Activated CD4-positive, alpha-beta T cell treated with anti-CD3 and anti-CD28 coated beads, Interleukin-2, amount 10 ng/mL, durations not matched to agents 7 days and 5 days (primary cell): ENCODE data around the gene SETX. TPM values are rescaled to one million over a fixed set of nuclear protein-coding genes. Genes with fewer than 3 reads are reported as not detected.
"Not testable (repeated sequence)": the region's sequence is repeated elsewhere in the genome, so short reads cannot be mapped to it uniquely, and the experiment has no call there.

Experiments used
- CTCF ChIA-PET: fragments of 350-600 bp; sonication (Branson Sonifier 250); formaldehyde crosslinking; loops from one replicate; lab custom pipeline; 2021; ENCODE audit warnings: antibody characterized with exemption; lab: Charles Lee
- POLR2A ChIA-PET: fragments of 350-600 bp; sonication (Branson Sonifier 250); formaldehyde crosslinking; loops from one replicate; lab custom pipeline; 2021; ENCODE audit warnings: antibody characterized with exemption; lab: Charles Lee
- DNase-seq: peaks from one replicate; pipeline ENCODE4 v3.0.0-alpha.2; 2020
- H3K27ac Mint-ChIP-seq: one replicate; pipeline ENCODE4 v1.8.0; 2021; ENCODE audit warnings: mild to moderate bottlenecking, moderate library complexity, mixed read lengths
- H3K27me3 Mint-ChIP-seq: one replicate; pipeline ENCODE4 v1.8.0; 2021; ENCODE audit warnings: mixed read lengths
- H3K36me3 Mint-ChIP-seq: one replicate; pipeline ENCODE4 v1.8.0; 2021; ENCODE audit warnings: low read depth, mixed read lengths
- H3K4me1 Mint-ChIP-seq: one replicate; pipeline ENCODE4 v1.8.0; 2021; ENCODE audit warnings: mixed read lengths
- H3K4me3 Mint-ChIP-seq: one replicate; pipeline ENCODE4 v1.8.0; 2021; ENCODE audit warnings: mild to moderate bottlenecking, moderate library complexity, mixed read lengths
- H3K9me3 Mint-ChIP-seq: one replicate; pipeline ENCODE4 v1.8.0; 2021; ENCODE audit warnings: mixed read lengths
- total RNA-seq, 2 experiments: library from RNA; stranded (reverse); gene quantifications; one replicate each; pipeline ENCODE4 v1.2.3, GENCODE V29; 2021

The SETX gene
- 10 to 100 TPM; 62.8 to 68.5 TPM for total RNA-seq

- DNase-seq: peak; percentile 95
- POLR2A ChIA-PET: interaction anchor here (0.6 kb wide), 1 partner anchor 50 kb away, joined by 3 read pairs; no protein-coding TSS in a partner anchor
- H3K36me3 Mint-ChIP-seq: peaks cover 34% of the 10 kb centered on the region
- CTCF ChIA-PET: interaction anchor here (0.5 to 1.6 kb wide), 4 partner anchors 18 to 27 kb away, joined by 3 to 6 read pairs (median 4); no protein-coding TSS in a partner anchor
- peak within 1 kb of the TSS; percentile 95 for H3K27ac Mint-ChIP-seq
- H3K4me1 Mint-ChIP-seq: peaks cover 42% of the 10 kb centered on the region
- H3K4me3 Mint-ChIP-seq: peak within 1 kb of the TSS; percentile 89
- H3K27me3 Mint-ChIP-seq: peaks cover 3% of the 10 kb centered on the region
- H3K9me3 Mint-ChIP-seq: no peaks in the 10 kb centered on the region
These were observed at the start of gene SETX for GRCh38 chr9:132354637-132355355. Gene SETX, minus strand, starts transcription at chr9:132354986. Its CDS starts 5,558 bp downstream, at chr9:132349428.

GRCh38 chr9:132404228-132404881 is 49.6 kb upstream of the SETX start:
- CTCF ChIA-PET: interaction anchor here (0.6 to 1.3 kb wide), 5 partner anchors 11 to 145 kb away, joined by 3 to 6 read pairs (median 3); no protein-coding TSS in a partner anchor
- DNase-seq: peak; percentile 42
- POLR2A ChIA-PET: interaction anchor here (0.6 to 0.7 kb wide), 3 partner anchors 49 to 747 kb away, joined by 3 to 6 read pairs (median 4); no protein-coding TSS in a partner anchor

GRCh38 chr9:132401824-132402223 is 47.0 kb upstream of the SETX start:
- ChIA-PET CTCF (interaction anchor here (0.6 kb wide), 1 partner anchor 1590 kb away, joined by 3 read pairs; no protein-coding TSS in a partner anchor), POLR2A (no interaction called here)
- H3K27ac Mint-ChIP-seq: peak overlapping the region; percentile 7
- no peaks in the 10 kb centered on the region for H3K9me3 Mint-ChIP-seq
- no peaks in the 10 kb centered on the region for H3K27me3 Mint-ChIP-seq
- H3K4me3 Mint-ChIP-seq: no peak overlapping the region
- peaks cover 60% of the 10 kb centered on the region for H3K36me3 Mint-ChIP-seq
- peaks cover 41% of the 10 kb centered on the region for H3K4me1 Mint-ChIP-seq
- DNase-seq: no peak

More at GRCh38 chr9:132404228-132404881, 49.6 kb upstream of the SETX start:
- peak overlapping the region; percentile 80 for H3K27ac Mint-ChIP-seq
- peak overlapping the region; percentile 92 for H3K4me3 Mint-ChIP-seq
- no peaks in the 10 kb centered on the region for H3K9me3 Mint-ChIP-seq
- H3K36me3 Mint-ChIP-seq: peaks cover 46% of the 10 kb centered on the region
- H3K4me1 Mint-ChIP-seq: peaks cover 47% of the 10 kb centered on the region
- H3K27me3 Mint-ChIP-seq: peaks cover 5% of the 10 kb centered on the region

- no peaks in the 10 kb centered on the region for H3K4me1 Mint-ChIP-seq
- no peak overlapping the region for H3K4me3 Mint-ChIP-seq
- DNase-seq: no peak
- no peak overlapping the region for H3K27ac Mint-ChIP-seq
- ChIA-PET POLR2A (no interaction called here), CTCF (interaction anchor here (0.6 kb wide), 1 partner anchor 35 kb away, joined by 4 read pairs; no protein-coding TSS in a partner anchor)
- H3K36me3 Mint-ChIP-seq: peaks cover 59% of the 10 kb centered on the region
- H3K9me3 Mint-ChIP-seq: no peaks in the 10 kb centered on the region
- no peaks in the 10 kb centered on the region for H3K27me3 Mint-ChIP-seq
These were observed 40.8 kb upstream of the SETX start for GRCh38 chr9:132395560-132395959.

- no peaks in the 10 kb centered on the region for H3K27me3 Mint-ChIP-seq
- no peaks in the 10 kb centered on the region for H3K4me1 Mint-ChIP-seq
- CTCF ChIA-PET: interaction anchor here (1.1 kb wide), 1 partner anchor 23 kb away, joined by 3 read pairs; no protein-coding TSS in a partner anchor
- no peaks in the 10 kb centered on the region for H3K9me3 Mint-ChIP-seq
- H3K27ac Mint-ChIP-seq: no peak overlapping the region
- DNase-seq: no peak
- no peak overlapping the region for H3K4me3 Mint-ChIP-seq
- POLR2A ChIA-PET: no interaction called here
- peaks cover 58% of the 10 kb centered on the region for H3K36me3 Mint-ChIP-seq
These were observed 36.7 kb upstream of the SETX start for GRCh38 chr9:132391449-132391848.

GRCh38 chr9:132390966-132391365 is 36.2 kb upstream of the SETX start:
- H3K9me3 Mint-ChIP-seq: no peaks in the 10 kb centered on the region
- DNase-seq: no peak
- CTCF ChIA-PET: interaction anchor here (0.8 to 1.1 kb wide), 2 partner anchors 14 to 23 kb away, joined by 3 to 4 read pairs; no protein-coding TSS in a partner anchor
- H3K27ac Mint-ChIP-seq: no peak overlapping the region
- POLR2A ChIA-PET: no interaction called here
- H3K27me3 Mint-ChIP-seq: no peaks in the 10 kb centered on the region
- H3K4me3 Mint-ChIP-seq: no peak overlapping the region
- H3K4me1 Mint-ChIP-seq: no peaks in the 10 kb centered on the region
- H3K36me3 Mint-ChIP-seq: peaks cover 58% of the 10 kb centered on the region

- Mint-ChIP-seq H3K27me3 (no peaks in the 10 kb centered on the region), H3K36me3 (peaks cover 69% of the 10 kb centered on the region), H3K4me1 (peaks cover 27% of the 10 kb centered on the region), H3K9me3 (no peaks in the 10 kb centered on the region), H3K27ac (no peak overlapping the region), H3K4me3 (no peak overlapping the region)
- CTCF ChIA-PET: no interaction called here
- POLR2A ChIA-PET: no interaction called here
- DNase-seq: no peak
These were observed 32.3 kb upstream of the SETX start for GRCh38 chr9:132387133-132387532.

GRCh38 chr9:132384376-132384775 is 29.6 kb upstream of the SETX start:
- ChIA-PET CTCF (interaction anchor here (0.9 to 1.0 kb wide), 2 partner anchors 12 to 13 kb away, joined by 3 read pairs; no protein-coding TSS in a partner anchor), POLR2A (interaction anchor here (0.7 kb wide), 1 partner anchor 992 kb away, joined by 3 read pairs; the partner anchor contains the start of gene STKLD1)
- Mint-ChIP-seq H3K4me1 (peaks cover 35% of the 10 kb centered on the region), H3K9me3 (no peaks in the 10 kb centered on the region), H3K4me3 (no peak overlapping the region), H3K27ac (no peak overlapping the region), H3K36me3 (peaks cover 64% of the 10 kb centered on the region), H3K27me3 (no peaks in the 10 kb centered on the region)
- DNase-seq: no peak

GRCh38 chr9:132383462-132383883 is 28.7 kb upstream of the SETX start:
- ChIA-PET CTCF (interaction anchor here (0.9 kb wide), 1 partner anchor 13 kb away, joined by 3 read pairs; no protein-coding TSS in a partner anchor), POLR2A (no interaction called here)
- H3K27me3 Mint-ChIP-seq: no peaks in the 10 kb centered on the region
- H3K27ac Mint-ChIP-seq: no peak overlapping the region
- H3K36me3 Mint-ChIP-seq: peaks cover 62% of the 10 kb centered on the region
- no peak for DNase-seq
- H3K4me1 Mint-ChIP-seq: peaks cover 35% of the 10 kb centered on the region
- no peaks in the 10 kb centered on the region for H3K9me3 Mint-ChIP-seq
- no peak overlapping the region for H3K4me3 Mint-ChIP-seq

- POLR2A ChIA-PET: no interaction called here
These were observed 27.3 kb upstream of the SETX start for GRCh38 chr9:132381966-132382541.

GRCh38 chr9:132378416-132378815 is 23.6 kb upstream of the SETX start:
- CTCF ChIA-PET, POLR2A ChIA-PET, H3K27ac Mint-ChIP-seq, H3K9me3 Mint-ChIP-seq, H3K4me3 Mint-ChIP-seq, DNase-seq, H3K27me3 Mint-ChIP-seq: not testable (repeated sequence)
- H3K4me1 Mint-ChIP-seq: peaks cover 29% of the 10 kb centered on the region
- H3K36me3 Mint-ChIP-seq: peaks cover 42% of the 10 kb centered on the region

More at GRCh38 chr9:132381966-132382541, 27.3 kb upstream of the SETX start:
- peak overlapping the region; percentile 69 for H3K27ac Mint-ChIP-seq
- peaks cover 52% of the 10 kb centered on the region for H3K36me3 Mint-ChIP-seq
- no peak overlapping the region for H3K4me3 Mint-ChIP-seq
- DNase-seq: no peak
- CTCF ChIA-PET: interaction anchor here (0.6 to 0.7 kb wide), 2 partner anchors 27 to 583 kb away, joined by 3 to 5 read pairs; partner anchors contain the start of gene SETX
- no peaks in the 10 kb centered on the region for H3K27me3 Mint-ChIP-seq
- H3K9me3 Mint-ChIP-seq: no peaks in the 10 kb centered on the region
- peaks cover 35% of the 10 kb centered on the region for H3K4me1 Mint-ChIP-seq

- POLR2A ChIA-PET, H3K9me3 Mint-ChIP-seq, H3K4me3 Mint-ChIP-seq, CTCF ChIA-PET, DNase-seq, H3K27me3 Mint-ChIP-seq, H3K27ac Mint-ChIP-seq: not testable (repeated sequence)
- Mint-ChIP-seq H3K4me1 (peaks cover 30% of the 10 kb centered on the region), H3K36me3 (peaks cover 40% of the 10 kb centered on the region)
These were observed 23.0 kb upstream of the SETX start for GRCh38 chr9:132377769-132378168.
